ENCODE data around the gene KLK11.

DNA sequence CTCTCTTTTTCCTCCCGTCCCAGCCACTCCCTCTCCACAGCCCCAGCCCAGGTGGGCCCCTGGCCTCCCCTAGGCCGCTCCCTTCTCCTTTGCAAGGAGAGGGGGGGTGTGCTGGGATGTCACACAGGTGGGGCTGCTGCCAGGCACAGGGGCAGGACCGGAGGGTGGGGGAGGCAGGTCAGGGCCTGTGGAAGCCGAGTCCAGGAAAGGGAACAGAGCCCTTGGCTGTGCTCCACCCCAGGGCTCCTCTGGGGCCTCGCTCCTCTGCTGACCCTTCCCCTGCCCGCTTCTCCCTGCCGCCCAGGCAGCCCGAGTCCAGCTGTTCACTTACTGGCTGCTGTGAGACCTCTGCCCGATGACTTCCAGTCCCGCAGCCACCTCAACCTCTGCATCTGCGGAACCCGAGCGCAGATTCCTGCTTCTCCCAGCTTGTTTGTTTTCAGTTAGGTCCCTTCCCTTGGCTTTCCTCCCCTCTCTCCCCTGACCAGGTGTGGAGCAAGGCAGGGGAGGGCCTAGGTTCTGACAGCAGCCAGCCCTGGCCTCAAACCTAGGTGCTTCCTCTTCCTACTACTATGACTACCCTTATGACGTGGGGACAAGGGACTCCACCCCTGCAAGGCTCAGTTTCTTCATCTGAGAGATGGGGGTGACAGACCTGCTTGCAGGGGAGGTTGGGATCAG, 850 bp upstream of the KLK11 start:
- TF ChIP-seq, protein P1, sequence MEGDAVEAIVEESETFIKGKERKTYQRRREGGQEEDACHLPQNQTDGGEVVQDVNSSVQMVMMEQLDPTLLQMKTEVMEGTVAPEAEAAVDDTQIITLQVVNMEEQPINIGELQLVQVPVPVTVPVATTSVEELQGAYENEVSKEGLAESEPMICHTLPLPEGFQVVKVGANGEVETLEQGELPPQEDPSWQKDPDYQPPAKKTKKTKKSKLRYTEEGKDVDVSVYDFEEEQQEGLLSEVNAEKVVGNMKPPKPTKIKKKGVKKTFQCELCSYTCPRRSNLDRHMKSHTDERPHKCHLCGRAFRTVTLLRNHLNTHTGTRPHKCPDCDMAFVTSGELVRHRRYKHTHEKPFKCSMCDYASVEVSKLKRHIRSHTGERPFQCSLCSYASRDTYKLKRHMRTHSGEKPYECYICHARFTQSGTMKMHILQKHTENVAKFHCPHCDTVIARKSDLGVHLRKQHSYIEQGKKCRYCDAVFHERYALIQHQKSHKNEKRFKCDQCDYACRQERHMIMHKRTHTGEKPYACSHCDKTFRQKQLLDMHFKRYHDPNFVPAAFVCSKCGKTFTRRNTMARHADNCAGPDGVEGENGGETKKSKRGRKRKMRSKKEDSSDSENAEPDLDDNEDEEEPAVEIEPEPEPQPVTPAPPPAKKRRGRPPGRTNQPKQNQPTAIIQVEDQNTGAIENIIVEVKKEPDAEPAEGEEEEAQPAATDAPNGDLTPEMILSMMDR (conservative IDR thresholded peaks at IDR 0.05 in 1 of 2, IDR thresholded peaks at IDR 0.05 in 1 of 2; ENCODE audit: extremely low read depth in 1 of 2, insufficient read depth in 1 of 2, low read depth in 1 of 2, low read length in 2 of 2): no peak
- no peak for TF ChIP-seq EZH2 (IDR thresholded peaks at IDR 0.05; ENCODE audit: borderline replicate concordance, low read length)

Data from mammary epithelial cell (primary cell).